GM12878 (cell line): ENCODE data around the gene ZNF474. TPM values are rescaled to one million over a fixed set of nuclear protein-coding genes. Genes with fewer than 3 reads are reported as not detected.

ENCODE experiments used
- ATAC-seq: fragments of 200-7000 bp; cut with Tn5 transposase; 3 replicates; pipeline ENCODE4 v1.9.1; 2020; ENCODE audit warnings: mild to moderate bottlenecking, moderate library complexity
- BruUV-seq: library from RNA; stranded (reverse); fragments of 400-500 nt; replicated peaks from 2 replicates; lab custom pipeline; 2021; lab: Mats Ljungman, UMichigan
- CTCF ChIA-PET: fragments of 300-600 bp; sonication (Branson Sonifier 250); formaldehyde crosslinking; extraction: SDS; loops from one replicate; lab custom pipeline; 2021; ENCODE audit warnings: inconsistent platforms; lab: Yijun Ruan, JAX
- POLR2A ChIA-PET: fragments of 350-600 bp; formaldehyde crosslinking; extraction: SDS; loops from one replicate; lab custom pipeline; 2021; ENCODE audit warnings: inconsistent platforms; lab: Charles Lee
- RAD21 ChIA-PET: fragments of 300-600 bp; sonication (Branson Sonifier 250); formaldehyde crosslinking; loops from one replicate; lab custom pipeline; 2023; ENCODE audit warnings: antibody characterized with exemption; ENCODE audit not compliant: unreplicated experiment; lab: Charles Lee
- SMC1A ChIA-PET: fragments of 300-600 bp; sonication (Branson Sonifier 250); formaldehyde crosslinking; loops from one replicate; lab custom pipeline; 2023; ENCODE audit not compliant: unreplicated experiment, uncharacterized antibody; lab: Charles Lee
- DNase-seq: peaks from one replicate; pipeline ENCODE4 v3.0.0-alpha.2; 2011; ENCODE audit warnings: low read depth, low spot score
- FAIRE-seq: peaks from 3 replicates; lab custom pipeline; 2011; peaks lifted over from hg19 to GRCh38; lab: Jason Lieb, UNC
- H2AFZ ChIP-seq: 2 replicates; pipeline ENCODE4 v1.6.0; 2011; ENCODE audit warnings: low read depth, low read length, control low read depth; ENCODE audit not compliant: control insufficient read depth
- H3K27ac ChIP-seq: 2 replicates; pipeline ENCODE4 v1.5.1; 2011; ENCODE audit warnings: control low read depth; ENCODE audit not compliant: control insufficient read depth, insufficient read depth
- H3K27me3 ChIP-seq, 2 experiments: replicated peaks in 1 of 2; 2 replicates each; pipeline versions ENCODE4 v1.6.0 to v1.6.1; 2011; ENCODE audit warnings: low read length in 1 of 2; ENCODE audit not compliant: control insufficient read depth in 2 of 2, insufficient read depth in 2 of 2
- H3K36me3 ChIP-seq, 2 experiments: 2 replicates each; pipeline ENCODE4 v1.5.1; 2011; ENCODE audit warnings: low read length in 1 of 2; ENCODE audit not compliant: control insufficient read depth in 2 of 2, insufficient read depth in 2 of 2
- H3K4me1 ChIP-seq: 2 replicates; pipeline ENCODE4 v1.6.1; 2011; ENCODE audit warnings: mild to moderate bottlenecking, low read length, moderate library complexity, mixed read lengths; ENCODE audit not compliant: control insufficient read depth, insufficient read depth
- H3K4me2 ChIP-seq: 2 replicates; pipeline ENCODE4 v1.6.0; 2011; ENCODE audit warnings: control low read depth; ENCODE audit not compliant: control insufficient read depth, insufficient read depth
- H3K4me3 ChIP-seq: fragments of 200-600 bp; sonication (generic); 2 replicates; pipeline ENCODE4 v1.5.1; 2016
- H3K79me2 ChIP-seq: 2 replicates; pipeline ENCODE4 v1.6.0; 2011; ENCODE audit warnings: low read length; ENCODE audit not compliant: control insufficient read depth, insufficient read depth
- H3K9ac ChIP-seq: 2 replicates; pipeline ENCODE4 v1.8.0; 2011; ENCODE audit warnings: low read length, control low read depth, mixed read lengths; ENCODE audit not compliant: control insufficient read depth, insufficient read depth
- H3K9me3 ChIP-seq: replicated peaks from 3 replicates; pipeline ENCODE4 v1.5.1; 2011; ENCODE audit warnings: mild to moderate bottlenecking, low read length; ENCODE audit not compliant: control insufficient read depth, insufficient read depth
- H4K20me1 ChIP-seq: 2 replicates; pipeline ENCODE4 v1.6.0; 2011; ENCODE audit not compliant: control insufficient read depth, insufficient read depth
- CREB1 ChIP-seq: IDR thresholded peaks from 2 replicates; pipeline ENCODE4 v1.6.1; 2012; ENCODE audit warnings: low read depth, mild to moderate bottlenecking, inconsistent platforms
- CTCF ChIP-seq, 3 experiments: IDR thresholded peaks in 2 of 3; conservative IDR thresholded peaks in 1 of 3; 2 replicates each; pipeline ENCODE4 v1.5.1; 2011; ENCODE audit warnings: low read depth in 3 of 3, low read length in 3 of 3, mild to moderate bottlenecking in 3 of 3, control low read depth in 2 of 3, moderate library complexity in 2 of 3, inconsistent platforms in 1 of 3, mixed read lengths in 1 of 3; ENCODE audit not compliant: control insufficient read depth in 2 of 3, insufficient read depth in 1 of 3; ENCODE audit errors: extremely low read depth in 1 of 3
- NR2C2 ChIP-seq: IDR thresholded peaks from 2 replicates; pipeline ENCODE4 v1.6.1; 2011; ENCODE audit warnings: borderline replicate concordance, low read depth; ENCODE audit not compliant: control insufficient read depth, insufficient read length
- PAX5 ChIP-seq: IDR thresholded peaks from 2 replicates; pipeline ENCODE4 v1.6.1; 2011; ENCODE audit warnings: low read depth, low read length, borderline replicate concordance
- RAD21 ChIP-seq: IDR thresholded peaks from 2 replicates; pipeline ENCODE4 v1.6.1; 2011; ENCODE audit warnings: mild to moderate bottlenecking, low read depth, low read length, moderate library complexity; ENCODE audit not compliant: insufficient read depth
- SMARCA5 ChIP-seq: fragments of 450-650 bp; IDR thresholded peaks from 2 replicates; pipeline ENCODE4 v1.6.1; 2017; ENCODE audit warnings: mild to moderate bottlenecking
- SMC3 ChIP-seq: IDR thresholded peaks from 2 replicates; pipeline ENCODE4 v1.6.1; 2011; ENCODE audit warnings: low read length, improper control_type of control experiment, borderline replicate concordance
- WGBS: methylation state at CpG from one replicate; pipeline ENCODE4 v1.1.6; 2016; ENCODE audit warnings: low lambda C conversion rate; ENCODE audit not compliant: insufficient replicate concordance, insufficient coverage; ENCODE audit errors: missing lambda C conversion rate; 5-methylcytosine and 5-hydroxymethylcytosine counted together
- in situ Hi-C: fragments of 300-500 bp; cut with MboI; formaldehyde crosslinking; loops from 9 replicates; pipeline ENCODE4 v1.14.3; 2018; ENCODE audit warnings: mixed read lengths
- intact Hi-C: fragments of 100-400 bp; cut with micrococcal nuclease; formaldehyde crosslinking; loops from one replicate; pipeline ENCODE4 v1.14.2; 2022; ENCODE audit not compliant: unreplicated experiment
- polyA plus RNA-seq, 11 experiments: library from polyadenylated mRNA; depleted of rRNA in 4 of 11; unstranded in 6 of 11; stranded (reverse) in 5 of 11; fragments of >200 nt; fragmentation: Nextera tagmentation in 4 of 11; fragmentation: Illumina TruSeq in 1 of 11; extraction: Ambion mirVana in 4 of 11; extraction: Trizol in 1 of 11; gene quantifications; 1 replicate in 1 of 11; 2 replicates in 10 of 11; pipeline versions ENCODE4 v1.2.1 to v1.2.3, GENCODE V29; 2011 to 2016; ENCODE audit warnings: inconsistent platforms in 2 of 11, missing spikeins in 2 of 11, low read depth in 1 of 11
- total RNA-seq, 4 experiments: library from RNA; depleted of rRNA in 3 of 4; stranded (reverse); fragments of >200 nt in 3 of 4; fragmentation: Illumina TruSeq in 1 of 4; extraction: Trizol in 1 of 4; gene quantifications; 2 replicates each; pipeline versions ENCODE4 v1.2.1 to v1.2.3, GENCODE V29; 2013 to 2021

The ZNF474 gene
- total and polyA plus RNA-seq, 10 of the 15 experiments (the other 5 are each of a cell fraction or from before 2014, with no cell fraction given) = 0.06 to 0.97 (median 0.13) TPM; not detected in 3

- Histone ChIP-seq H3K4me2 (no peak overlapping the region), H2AFZ (no peak overlapping the region), H3K4me3 (no peak overlapping the region), H3K79me2 (no peaks in the 10 kb centered on the region), H3K9ac (no peak overlapping the region), H3K36me3 (no peaks in the 10 kb centered on the region), H3K4me1 (no peaks in the 10 kb centered on the region), H3K27me3 (no peaks in the 10 kb centered on the region; a peak in 2 of 4 replicates), H3K27ac (no peak overlapping the region), H3K9me3 (no peaks in the 10 kb centered on the region), H4K20me1 (no peaks in the 10 kb centered on the region)
- ChIA-PET RAD21 (no interaction called here), SMC1A (interaction anchor here (2.3 to 6.1 kb wide), 2 partner anchors 223 to 224 kb away, joined by 4 to 41 read pairs; no protein-coding TSS in a partner anchor), POLR2A (no interaction called here), CTCF (interaction anchor here (0.7 to 4.4 kb wide), 4 partner anchors 38 to 224 kb away, joined by 3 to 65 read pairs (median 8); no protein-coding TSS in a partner anchor)
- peak; percentile 56 for FAIRE-seq
- TF ChIP-seq CREB1 (no peak), RAD21 (peak; percentile 89), CTCF (IDR thresholded peaks at IDR 0.05 in 2 of 3, conservative IDR thresholded peaks at IDR 0.05 in 1 of 3; ENCODE audit: control insufficient read depth in 2 of 3, extremely low read depth in 1 of 3, insufficient read depth in 1 of 3, low read depth in 3 of 3, low read length in 3 of 3) (peak; percentile 56 to 65 (median 58)), SMC3 (peak; percentile 65), NR2C2 (no peak), SMARCA5 (no peak), PAX5 (no peak)
- peak; percentile 95 for ATAC-seq
- intact Hi-C loops (loop anchor here (1.0 to 5.0 kb wide), 3 partner anchors 222 to 810 kb away; no protein-coding TSS in a partner anchor), in situ Hi-C loops (loop anchor here (5.0 kb wide), 1 partner anchor 225 kb away; no protein-coding TSS in a partner anchor)
- 25% methylated on average over 8 of the region's 8 CpGs for WGBS
- peak; percentile 11 for DNase-seq
- BruUV-seq = no TSS peak
Measured at GRCh38 chr5:122192497-122193496, 63.5 kb downstream of the ZNF474 start.
